ENCODE data around the gene AHI1.

Gene AHI1

DNA sequence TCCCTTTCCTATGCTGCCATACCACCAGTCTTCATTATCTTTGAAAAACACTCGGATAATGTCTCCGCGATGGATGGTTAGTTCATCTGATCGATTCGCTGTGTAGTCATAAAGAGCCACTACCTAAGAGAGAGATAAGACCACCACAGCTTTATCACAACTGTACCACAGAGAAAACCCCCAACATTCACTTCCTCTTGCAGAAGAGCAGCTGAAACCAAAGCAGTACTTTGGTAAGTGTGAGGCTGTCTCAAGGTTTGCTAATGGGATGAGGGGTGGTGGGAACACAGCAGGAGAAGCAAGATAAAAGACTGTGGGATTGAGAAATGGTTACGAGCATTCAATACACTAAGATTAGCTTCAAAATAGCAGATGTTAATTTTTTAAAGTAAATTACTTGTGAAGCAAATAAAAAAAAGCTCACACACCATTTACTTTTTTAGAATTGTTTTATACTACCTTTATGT lies 174.3 kb downstream of the AHI1 start:
- H3K9me2 ChIP-seq (replicated peaks; ENCODE audit: insufficient read depth, low read length) = no peaks in the 10 kb centered on the region
- H2AFZ ChIP-seq (ENCODE audit: low read length) = 0 out of 2 replicates have a peak overlapping the region, but pooled peaks have one; percentile 24
- H3K9me3 ChIP-seq (replicated peaks; ENCODE audit: insufficient read depth, low read length) = no peaks in the 10 kb centered on the region
- H3K4me3 ChIP-seq (ENCODE audit: low read length) = peak overlapping the region; percentile 10; the same call in 1 of the 2 replicates
- no peaks in the 10 kb centered on the region for H3K27me3 ChIP-seq (replicated peaks; ENCODE audit: insufficient read depth, low read length)
- H3K4me2 ChIP-seq (ENCODE audit: low read depth, low read length) = peak overlapping the region; percentile 46
- H3K4me1 ChIP-seq (ENCODE audit: low read length) = peaks cover 19% of the 10 kb centered on the region
- H3K9ac ChIP-seq (ENCODE audit: low read length) = peak overlapping the region; percentile 13; the same call in 1 of the 2 replicates
- peak overlapping the region; percentile 71; the same call in 1 of the 2 replicates for H3K27ac ChIP-seq (ENCODE audit: low read length)
- no peaks in the 10 kb centered on the region for H3K36me3 ChIP-seq (replicated peaks; ENCODE audit: insufficient read depth, low read length)
- H4K20me1 ChIP-seq (ENCODE audit: insufficient read depth, low read length) = no peaks in the 10 kb centered on the region
- DNase-seq = peak; percentile 12
- H3K79me2 ChIP-seq (ENCODE audit: low read length) = no peaks in the 10 kb centered on the region
- H3F3A ChIP-seq (ENCODE audit: insufficient read depth, low read length) = peaks cover 14% of the 10 kb centered on the region; the same call in 1 of the 2 replicates
- TF ChIP-seq EZH2 (optimal IDR thresholded peaks at IDR 0.05; ENCODE audit: low read depth, low read length) (no peak), EZH2phosphoT487 (IDR thresholded peaks at IDR 0.05; ENCODE audit: low read length) (no peak)
- TF ChIP-seq, protein P1, sequence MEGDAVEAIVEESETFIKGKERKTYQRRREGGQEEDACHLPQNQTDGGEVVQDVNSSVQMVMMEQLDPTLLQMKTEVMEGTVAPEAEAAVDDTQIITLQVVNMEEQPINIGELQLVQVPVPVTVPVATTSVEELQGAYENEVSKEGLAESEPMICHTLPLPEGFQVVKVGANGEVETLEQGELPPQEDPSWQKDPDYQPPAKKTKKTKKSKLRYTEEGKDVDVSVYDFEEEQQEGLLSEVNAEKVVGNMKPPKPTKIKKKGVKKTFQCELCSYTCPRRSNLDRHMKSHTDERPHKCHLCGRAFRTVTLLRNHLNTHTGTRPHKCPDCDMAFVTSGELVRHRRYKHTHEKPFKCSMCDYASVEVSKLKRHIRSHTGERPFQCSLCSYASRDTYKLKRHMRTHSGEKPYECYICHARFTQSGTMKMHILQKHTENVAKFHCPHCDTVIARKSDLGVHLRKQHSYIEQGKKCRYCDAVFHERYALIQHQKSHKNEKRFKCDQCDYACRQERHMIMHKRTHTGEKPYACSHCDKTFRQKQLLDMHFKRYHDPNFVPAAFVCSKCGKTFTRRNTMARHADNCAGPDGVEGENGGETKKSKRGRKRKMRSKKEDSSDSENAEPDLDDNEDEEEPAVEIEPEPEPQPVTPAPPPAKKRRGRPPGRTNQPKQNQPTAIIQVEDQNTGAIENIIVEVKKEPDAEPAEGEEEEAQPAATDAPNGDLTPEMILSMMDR (IDR thresholded peaks at IDR 0.05; ENCODE audit: low read length) = no peak

GRCh38 chr6:135322427-135323201 lies 174.9 kb downstream of the AHI1 start:
- Histone ChIP-seq H3K4me2 (ENCODE audit: low read depth, low read length) (peak overlapping the region; percentile 46), H3K27ac (ENCODE audit: low read length) (peak overlapping the region; percentile 71), H2AFZ (ENCODE audit: low read length) (no peak overlapping the region)

DNA sequence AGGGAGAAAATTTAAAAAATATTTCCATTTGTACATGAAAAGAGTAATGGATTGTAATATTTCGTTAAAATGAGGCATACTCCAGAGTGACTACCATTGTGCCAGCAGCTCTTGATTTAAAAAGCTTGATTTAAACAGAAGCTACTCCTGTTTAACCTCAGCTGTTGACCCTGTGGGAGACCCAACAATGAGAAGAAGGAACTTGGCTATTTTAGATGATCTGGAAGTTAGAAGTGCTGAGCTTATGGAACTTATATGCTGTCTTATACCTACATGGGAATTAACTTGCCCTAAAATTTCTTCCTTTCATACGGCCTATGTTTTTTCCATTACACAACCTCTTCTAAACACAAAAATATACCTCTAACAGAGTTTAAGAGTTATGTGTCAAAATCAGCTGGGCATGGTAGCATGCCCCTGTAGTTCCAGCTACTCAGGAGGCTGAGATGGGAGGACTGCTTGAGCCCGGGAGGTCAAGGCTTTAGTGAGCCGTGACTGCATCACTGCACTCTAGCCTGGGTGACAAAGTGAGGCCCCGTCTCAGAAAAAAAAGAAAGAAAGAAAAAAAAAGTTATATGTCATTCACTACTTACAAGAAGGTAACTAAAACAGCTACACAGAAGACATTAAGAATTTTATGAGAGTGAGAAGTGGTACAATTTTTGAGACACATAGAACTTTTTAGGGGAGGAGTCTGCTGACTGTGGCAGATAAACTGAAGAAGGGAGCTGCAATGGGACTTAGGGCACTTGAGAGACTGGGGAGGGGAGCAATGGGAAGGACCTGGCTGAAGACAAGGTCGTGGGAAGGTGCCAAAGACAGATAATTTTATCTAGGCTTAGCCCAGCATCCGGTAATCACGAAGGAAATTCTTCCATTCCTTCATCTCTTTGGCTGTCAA lies 176.6 kb downstream of the AHI1 start:
- peaks cover 19% of the 10 kb centered on the region for H3K4me1 ChIP-seq (ENCODE audit: low read length)
- H3F3A ChIP-seq (ENCODE audit: insufficient read depth, low read length) = peaks cover 14% of the 10 kb centered on the region; the same call in 1 of the 2 replicates
- H3K27ac ChIP-seq (ENCODE audit: low read length) = no peak overlapping the region
- no peak overlapping the region for H2AFZ ChIP-seq (ENCODE audit: low read length)
- no peaks in the 10 kb centered on the region for H3K9me3 ChIP-seq (replicated peaks; ENCODE audit: insufficient read depth, low read length)
- DNase-seq = no peak
- no peaks in the 10 kb centered on the region for H3K9me2 ChIP-seq (replicated peaks; ENCODE audit: insufficient read depth, low read length)
- TF ChIP-seq EZH2 (optimal IDR thresholded peaks at IDR 0.05; ENCODE audit: low read depth, low read length) (no peak), EZH2phosphoT487 (IDR thresholded peaks at IDR 0.05; ENCODE audit: low read length) (no peak)
- TF ChIP-seq, protein P1 (IDR thresholded peaks at IDR 0.05; ENCODE audit: low read length) = no peak
- no peak overlapping the region for H3K9ac ChIP-seq (ENCODE audit: low read length)
- H3K4me3 ChIP-seq (ENCODE audit: low read length) = no peak overlapping the region
- H3K36me3 ChIP-seq (replicated peaks; ENCODE audit: insufficient read depth, low read length) = no peaks in the 10 kb centered on the region
- H4K20me1 ChIP-seq (ENCODE audit: insufficient read depth, low read length) = no peaks in the 10 kb centered on the region
- H3K79me2 ChIP-seq (ENCODE audit: low read length) = no peaks in the 10 kb centered on the region
- no peak overlapping the region for H3K4me2 ChIP-seq (ENCODE audit: low read depth, low read length)
- no peaks in the 10 kb centered on the region for H3K27me3 ChIP-seq (replicated peaks; ENCODE audit: insufficient read depth, low read length)

More at GRCh38 chr6:135322427-135323201, 174.9 kb downstream of the AHI1 start:
- DNase-seq = peak; percentile 64
- Histone ChIP-seq H3K4me1 (ENCODE audit: low read length) (peaks cover 19% of the 10 kb centered on the region), H3F3A (ENCODE audit: insufficient read depth, low read length) (peaks cover 14% of the 10 kb centered on the region; the same call in 1 of the 2 replicates), H3K36me3 (replicated peaks; ENCODE audit: insufficient read depth, low read length) (no peaks in the 10 kb centered on the region), H3K9me2 (replicated peaks; ENCODE audit: insufficient read depth, low read length) (no peaks in the 10 kb centered on the region), H3K4me3 (ENCODE audit: low read length) (peak overlapping the region; percentile 10; the same call in 1 of the 2 replicates), H3K79me2 (ENCODE audit: low read length) (no peaks in the 10 kb centered on the region), H3K9me3 (replicated peaks; ENCODE audit: insufficient read depth, low read length) (no peaks in the 10 kb centered on the region), H4K20me1 (ENCODE audit: insufficient read depth, low read length) (no peaks in the 10 kb centered on the region), H3K27me3 (replicated peaks; ENCODE audit: insufficient read depth, low read length) (no peaks in the 10 kb centered on the region), H3K9ac (ENCODE audit: low read length) (peak overlapping the region; percentile 13; the same call in 1 of the 2 replicates)
- TF ChIP-seq, protein P1 (IDR thresholded peaks at IDR 0.05; ENCODE audit: low read length) = no peak
- TF ChIP-seq EZH2 (optimal IDR thresholded peaks at IDR 0.05; ENCODE audit: low read depth, low read length) (no peak), EZH2phosphoT487 (IDR thresholded peaks at IDR 0.05; ENCODE audit: low read length) (no peak)
